ENCODE data around the gene SIGLEC15.
"Not testable (repeated sequence)": the region's sequence is repeated elsewhere in the genome, so short reads cannot be mapped to it uniquely, and the experiment has no call there.

The SIGLEC15 gene

DNA sequence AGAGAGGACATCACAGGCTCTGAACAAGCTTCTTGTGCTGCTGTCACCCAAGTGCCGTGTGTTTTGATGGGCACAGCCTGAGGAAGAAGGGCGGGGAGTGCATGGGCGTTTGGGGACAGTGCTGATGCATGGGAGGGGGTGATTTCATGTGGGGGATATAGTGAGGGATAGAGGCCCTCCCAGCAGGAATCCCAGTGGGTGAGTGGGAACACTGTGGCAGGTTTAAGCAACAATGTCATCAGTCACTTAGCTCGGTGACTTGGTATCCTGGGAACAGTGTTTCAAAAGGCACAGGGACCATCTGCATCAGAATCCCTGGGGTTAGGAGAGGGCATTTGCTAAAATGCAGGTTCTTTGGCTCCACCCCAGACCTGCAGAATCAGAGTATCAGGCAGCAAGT lies 609 bp downstream of the SIGLEC15 start:
- TF ChIP-seq POLR2A (IDR thresholded peaks at IDR 0.05; ENCODE audit: extremely low read depth, insufficient read length) (no peak), CTCF (IDR thresholded peaks at IDR 0.05; ENCODE audit: low read depth, low read length) (no peak)
- H3K4me3 ChIP-seq (ENCODE audit: low read depth, low read length): no peak overlapping the region
- DNase-seq (ENCODE audit: low read depth): no peak

- not testable (repeated sequence) for H3K4me3 ChIP-seq (ENCODE audit: low read depth, low read length); DNase-seq (ENCODE audit: low read depth)
These were observed 1.2 kb downstream of the SIGLEC15 start for GRCh38 chr18:45826716-45827115.

GRCh38 chr18:45828917-45829811 lies 3.7 kb downstream of the SIGLEC15 start:
- H3K4me3 ChIP-seq (ENCODE audit: low read depth, low read length): no peak overlapping the region
- TF ChIP-seq MYC (IDR thresholded peaks at IDR 0.05; ENCODE audit: low read depth, low read length) (no peak), CTCF (IDR thresholded peaks at IDR 0.05; ENCODE audit: low read depth, low read length) (no peak), POLR2A (IDR thresholded peaks at IDR 0.05; ENCODE audit: extremely low read depth, insufficient read length) (no peak)
- TF ChIP-seq, protein P1, sequence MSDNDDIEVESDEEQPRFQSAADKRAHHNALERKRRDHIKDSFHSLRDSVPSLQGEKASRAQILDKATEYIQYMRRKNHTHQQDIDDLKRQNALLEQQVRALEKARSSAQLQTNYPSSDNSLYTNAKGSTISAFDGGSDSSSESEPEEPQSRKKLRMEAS (IDR thresholded peaks at IDR 0.05; ENCODE audit: low read depth, low read length): no peak
- DNase-seq (ENCODE audit: low read depth): peak; percentile 20

DNA sequence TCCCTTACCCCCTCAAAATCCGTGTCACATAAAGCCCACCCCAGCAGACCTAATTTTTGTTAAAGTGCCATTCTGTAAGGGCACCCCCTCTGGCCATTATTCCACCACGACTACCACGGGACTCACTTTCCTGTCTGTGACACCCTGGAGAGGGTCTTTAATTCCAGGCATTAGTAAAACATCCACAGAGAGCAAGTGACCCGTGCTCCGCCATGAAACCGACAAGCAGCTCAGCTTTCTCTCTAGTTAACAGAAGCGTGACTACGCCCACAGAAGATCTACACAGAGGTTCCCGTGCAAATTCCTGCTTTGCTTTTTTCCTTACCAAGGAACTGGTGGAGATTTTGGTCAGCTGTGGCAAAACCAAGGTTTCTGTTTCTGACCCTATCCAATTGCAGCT lies 4.4 kb downstream of the SIGLEC15 start:
- DNase-seq (ENCODE audit: low read depth): no peak
- no peak overlapping the region for H3K4me3 ChIP-seq (ENCODE audit: low read depth, low read length)
- TF ChIP-seq MYC (IDR thresholded peaks at IDR 0.05; ENCODE audit: low read depth, low read length) (no peak), CTCF (IDR thresholded peaks at IDR 0.05; ENCODE audit: low read depth, low read length) (no peak), POLR2A (IDR thresholded peaks at IDR 0.05; ENCODE audit: extremely low read depth, insufficient read length) (no peak)
- TF ChIP-seq, protein P1 (IDR thresholded peaks at IDR 0.05; ENCODE audit: low read depth, low read length): no peak

DNA sequence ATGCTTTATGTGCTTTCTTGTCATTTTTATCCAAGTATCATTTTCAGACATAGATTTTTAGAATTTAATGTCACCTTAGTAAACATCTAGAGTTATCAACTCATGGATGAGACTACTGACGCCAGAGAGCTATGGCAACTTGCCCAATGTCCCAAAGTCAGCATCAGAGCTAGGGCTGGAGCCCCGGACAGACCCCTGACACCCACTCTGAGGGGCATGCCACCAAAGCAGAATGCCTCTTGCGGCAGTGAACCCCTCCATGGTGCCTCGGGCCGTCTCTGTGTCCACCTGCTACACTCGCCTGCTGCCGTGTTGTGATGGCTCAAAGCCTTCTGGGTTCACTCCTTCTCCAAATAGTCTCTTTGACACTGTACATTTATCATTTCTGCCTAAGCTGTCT lies 5.4 kb downstream of the SIGLEC15 start:
- TF ChIP-seq MYC (IDR thresholded peaks at IDR 0.05; ENCODE audit: low read depth, low read length): no peak
- TF ChIP-seq, protein P1 (IDR thresholded peaks at IDR 0.05; ENCODE audit: low read depth, low read length): no peak
- no peak for TF ChIP-seq POLR2A (IDR thresholded peaks at IDR 0.05; ENCODE audit: extremely low read depth, insufficient read length)
- no peak for TF ChIP-seq CTCF (IDR thresholded peaks at IDR 0.05; ENCODE audit: low read depth, low read length)
- no peak for DNase-seq (ENCODE audit: low read depth)
- no peak overlapping the region for H3K4me3 ChIP-seq (ENCODE audit: low read depth, low read length)

DNA sequence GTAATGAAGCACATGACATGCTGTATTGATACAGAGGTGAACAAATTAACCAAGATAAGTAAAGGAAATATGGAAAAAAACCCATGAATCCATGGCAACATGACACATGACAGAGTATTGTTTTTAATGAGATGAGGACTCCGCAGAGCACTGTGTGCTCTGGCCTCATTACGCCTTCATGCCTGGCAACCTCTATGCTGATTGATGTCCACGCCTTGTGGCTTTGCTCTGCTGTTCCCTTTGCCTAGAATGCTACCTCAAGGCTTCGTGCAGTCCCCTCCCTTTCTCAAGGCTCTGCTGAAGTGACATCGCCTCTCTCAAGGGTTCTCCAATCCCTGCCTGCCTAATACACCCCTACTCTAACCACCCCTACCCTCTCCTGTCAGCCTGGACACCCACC lies 8.4 kb downstream of the SIGLEC15 start:
- no peak overlapping the region for H3K4me3 ChIP-seq (ENCODE audit: low read depth, low read length)
- no peak for DNase-seq (ENCODE audit: low read depth)
- TF ChIP-seq, protein P1 (IDR thresholded peaks at IDR 0.05; ENCODE audit: low read depth, low read length): no peak
- TF ChIP-seq POLR2A (IDR thresholded peaks at IDR 0.05; ENCODE audit: extremely low read depth, insufficient read length): no peak
- TF ChIP-seq MYC (IDR thresholded peaks at IDR 0.05; ENCODE audit: low read depth, low read length): no peak
- no peak for TF ChIP-seq CTCF (IDR thresholded peaks at IDR 0.05; ENCODE audit: low read depth, low read length)

All from NB4 (cell line).